Left ventricle myocardium inferior (tissue), 1 donor: ENCODE measurements around the gene HIGD2A. TPM values are rescaled to one million over a fixed set of nuclear protein-coding genes. Genes with fewer than 3 reads are reported as not detected.

Experiments used
- DNase-seq: peaks from one replicate; pipeline ENCODE4 v3.0.0-alpha.2; 2020
- H3K27ac ChIP-seq: fragments of 200-600 bp; replicated peaks from 2 replicates; pipeline ENCODE4 v1.8.0; 2021
- H3K27me3 ChIP-seq: fragments of 200-600 bp; 2 replicates; pipeline ENCODE4 v1.8.0; 2021; ENCODE audit warnings: low read depth
- H3K36me3 ChIP-seq: fragments of 200-600 bp; 2 replicates; pipeline ENCODE4 v1.8.0; 2021
- H3K4me1 ChIP-seq: fragments of 200-600 bp; 2 replicates; pipeline ENCODE4 v1.8.0; 2021
- H3K4me3 ChIP-seq: fragments of 200-600 bp; 2 replicates; pipeline ENCODE4 v1.8.0; 2021; ENCODE audit warnings: mild to moderate bottlenecking, moderate library complexity
- H3K9me3 ChIP-seq: fragments of 200-600 bp; replicated peaks from 2 replicates; pipeline ENCODE4 v1.8.0; 2021
- CTCF ChIP-seq: fragments of 200-600 bp; IDR thresholded peaks from 2 replicates; pipeline ENCODE4 v1.8.0; 2021; ENCODE audit warnings: antibody characterized with exemption, mild to moderate bottlenecking, borderline replicate concordance
- intact Hi-C: fragments of 100-400 bp; cut with micrococcal nuclease; formaldehyde crosslinking; loops from one replicate; pipeline ENCODE4 v1.11.0; 2022
- total RNA-seq: library from RNA; stranded (reverse); fragmentation: NEBNext Ultra II Directional; extraction: Animal tissue kit (Norgen Biotek cat#: 25700); gene quantifications from one replicate; pipeline ENCODE4 v1.2.1, GENCODE V29; 2021
- donor health status: DM: no; HTN: yes; CAD: no; lungs with severe emphysema.

Gene HIGD2A
- total RNA-seq, 1 donor from 2014 or later = 217 TPM

GRCh38 chr5:176410486-176411180 is 22.1 kb downstream of the HIGD2A start:
- H3K27ac ChIP-seq = peak overlapping the region; percentile 93
- intact Hi-C loops = no loop called here
- H3K9me3 ChIP-seq = no peaks in the 10 kb centered on the region
- no peaks in the 10 kb centered on the region for H3K27me3 ChIP-seq
- H3K4me1 ChIP-seq = peaks cover 88% of the 10 kb centered on the region
- H3K4me3 ChIP-seq = no peak overlapping the region
- H3K36me3 ChIP-seq = peaks cover 39% of the 10 kb centered on the region
- no peak for TF ChIP-seq CTCF
- no peak for DNase-seq

- intact Hi-C loops = no loop called here
- H3K27me3 ChIP-seq = no peaks in the 10 kb centered on the region
- H3K9me3 ChIP-seq = no peaks in the 10 kb centered on the region
- DNase-seq = no peak
- peak overlapping the region; percentile 93 for H3K27ac ChIP-seq
- peaks cover 86% of the 10 kb centered on the region for H3K4me1 ChIP-seq
- H3K4me3 ChIP-seq = peak overlapping the region; percentile 97
- peaks cover 25% of the 10 kb centered on the region for H3K36me3 ChIP-seq
- TF ChIP-seq CTCF = no peak
Measured at GRCh38 chr5:176412517-176413254, 24.1 kb downstream of the HIGD2A start.

GRCh38 chr5:176413255-176413565 is 24.7 kb downstream of the HIGD2A start:
- no peak for TF ChIP-seq CTCF
- Histone ChIP-seq H3K27ac (peak overlapping the region; percentile 93), H3K4me3 (peak overlapping the region; percentile 97)

GRCh38 chr5:176413709-176414191 is 25.2 kb downstream of the HIGD2A start:
- H3K27ac ChIP-seq = peak overlapping the region; percentile 93
- no peaks in the 10 kb centered on the region for H3K27me3 ChIP-seq
- no peak for TF ChIP-seq CTCF
- peak overlapping the region; percentile 97 for H3K4me3 ChIP-seq
- no peaks in the 10 kb centered on the region for H3K9me3 ChIP-seq
- intact Hi-C loops = no loop called here
- H3K36me3 ChIP-seq = peaks cover 18% of the 10 kb centered on the region
- no peak for DNase-seq
- H3K4me1 ChIP-seq = peaks cover 75% of the 10 kb centered on the region

More at GRCh38 chr5:176413255-176413565, 24.7 kb downstream of the HIGD2A start:
- Histone ChIP-seq H3K27me3 (no peaks in the 10 kb centered on the region), H3K36me3 (peaks cover 24% of the 10 kb centered on the region), H3K4me1 (peaks cover 80% of the 10 kb centered on the region), H3K9me3 (no peaks in the 10 kb centered on the region)
- intact Hi-C loops = no loop called here
- peak; percentile 50 for DNase-seq

- Histone ChIP-seq H3K4me1 (peaks cover 70% of the 10 kb centered on the region), H3K36me3 (peaks cover 9% of the 10 kb centered on the region), H3K4me3 (peak overlapping the region; percentile 97), H3K27me3 (no peaks in the 10 kb centered on the region), H3K27ac (peak overlapping the region; percentile 93), H3K9me3 (no peaks in the 10 kb centered on the region)
- intact Hi-C loops = no loop called here
- TF ChIP-seq CTCF = no peak
- DNase-seq = no peak
Measured at GRCh38 chr5:176414704-176415103, 26.2 kb downstream of the HIGD2A start.
